Measurements from ENCODE around the gene ATP1B1.

DNA sequence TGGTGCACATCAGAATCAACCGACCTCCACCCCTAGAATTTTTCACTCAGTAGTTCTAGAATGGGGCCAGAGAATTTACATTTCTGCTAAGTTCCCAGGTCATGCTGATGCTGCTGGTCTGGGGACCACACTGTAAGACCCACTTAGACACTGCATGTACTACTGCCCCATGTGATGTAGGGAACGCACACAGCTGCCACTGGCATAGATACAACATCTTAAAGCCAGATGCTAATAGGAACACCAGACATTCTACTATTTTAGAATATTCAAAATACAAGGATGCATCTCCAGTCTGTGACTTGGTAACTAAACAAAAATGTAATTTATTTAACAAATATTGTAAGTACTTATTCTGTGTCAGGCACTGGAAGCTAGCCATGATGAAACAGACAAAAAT is 14.1 kb upstream of the ATP1B1 start:
- TF ChIP-seq POLR2A (IDR thresholded peaks at IDR 0.05), result no peak
- TF ChIP-seq, protein P1, sequence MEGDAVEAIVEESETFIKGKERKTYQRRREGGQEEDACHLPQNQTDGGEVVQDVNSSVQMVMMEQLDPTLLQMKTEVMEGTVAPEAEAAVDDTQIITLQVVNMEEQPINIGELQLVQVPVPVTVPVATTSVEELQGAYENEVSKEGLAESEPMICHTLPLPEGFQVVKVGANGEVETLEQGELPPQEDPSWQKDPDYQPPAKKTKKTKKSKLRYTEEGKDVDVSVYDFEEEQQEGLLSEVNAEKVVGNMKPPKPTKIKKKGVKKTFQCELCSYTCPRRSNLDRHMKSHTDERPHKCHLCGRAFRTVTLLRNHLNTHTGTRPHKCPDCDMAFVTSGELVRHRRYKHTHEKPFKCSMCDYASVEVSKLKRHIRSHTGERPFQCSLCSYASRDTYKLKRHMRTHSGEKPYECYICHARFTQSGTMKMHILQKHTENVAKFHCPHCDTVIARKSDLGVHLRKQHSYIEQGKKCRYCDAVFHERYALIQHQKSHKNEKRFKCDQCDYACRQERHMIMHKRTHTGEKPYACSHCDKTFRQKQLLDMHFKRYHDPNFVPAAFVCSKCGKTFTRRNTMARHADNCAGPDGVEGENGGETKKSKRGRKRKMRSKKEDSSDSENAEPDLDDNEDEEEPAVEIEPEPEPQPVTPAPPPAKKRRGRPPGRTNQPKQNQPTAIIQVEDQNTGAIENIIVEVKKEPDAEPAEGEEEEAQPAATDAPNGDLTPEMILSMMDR (IDR thresholded peaks at IDR 0.05), result no peak
- TF ChIP-seq EP300 (IDR thresholded peaks at IDR 0.05), result no peak
